RWPE1 (cell line): ENCODE measurements around the gene PIP4K2A.

Source experiments
- CTCF ChIA-PET: fragments of 350-600 bp; sonication (Branson Sonifier 250); formaldehyde crosslinking; extraction: SDS; loops from one replicate; lab custom pipeline; 2021; lab: Yijun Ruan, JAX
- POLR2A ChIA-PET: fragments of 400-600 bp; formaldehyde crosslinking; extraction: SDS; loops from one replicate; lab custom pipeline; 2020; ENCODE audit warnings: antibody characterized with exemption; ENCODE audit not compliant: low non-redundant PET; lab: Yijun Ruan, JAX
- DNase-seq: peaks from one replicate; pipeline ENCODE4 v3.0.0; 2012; ENCODE audit warnings: low spot score
- H3K27ac ChIP-seq: fragments of 450-650 bp; 2 replicates; pipeline ENCODE4 v1.5.1; 2017
- CTCF ChIP-seq: fragments of 450-650 bp; conservative IDR thresholded peaks from 2 replicates; pipeline ENCODE4 v1.5.1; 2017; ENCODE audit warnings: low read depth, mild to moderate bottlenecking

PIP4K2A gene

GRCh38 chr10:22684699-22685098 lies 29.7 kb downstream of the PIP4K2A start:
- CTCF ChIA-PET, result no interaction called here
- H3K27ac ChIP-seq, result no peak overlapping the region
- no peak for TF ChIP-seq CTCF
- DNase-seq, result no peak
- POLR2A ChIA-PET, result no interaction called here

GRCh38 chr10:22683140-22683389 lies 31.3 kb downstream of the PIP4K2A start:
- ChIA-PET POLR2A (no interaction called here), CTCF (interaction anchor here (0.6 to 1.0 kb wide), 2 partner anchors 13 to 58 kb away, joined by 3 to 4 read pairs; no protein-coding TSS in a partner anchor)
- DNase-seq, result no peak
- no peak overlapping the region for H3K27ac ChIP-seq
- no peak for TF ChIP-seq CTCF

GRCh38 chr10:22682237-22683139 lies 31.9 kb downstream of the PIP4K2A start:
- no peak for TF ChIP-seq CTCF
- ChIA-PET POLR2A (no interaction called here), CTCF (interaction anchor here (0.5 to 1.0 kb wide), 3 partner anchors 13 to 1105 kb away, joined by 3 to 6 read pairs (median 3); no protein-coding TSS in a partner anchor)
- peak; percentile 42 for DNase-seq
- H3K27ac ChIP-seq, result no peak overlapping the region; the same call in 1 of the 2 replicates

- DNase-seq, result peak; percentile 75
- H3K27ac ChIP-seq, result no peak overlapping the region
- no peak for TF ChIP-seq CTCF
- POLR2A ChIA-PET, result no interaction called here
- CTCF ChIA-PET, result interaction anchor here (0.5 to 0.6 kb wide), 2 partner anchors 37 to 88 kb away, joined by 3 to 6 read pairs; no protein-coding TSS in a partner anchor
These were observed 32.6 kb downstream of the PIP4K2A start for GRCh38 chr10:22681783-22682183.

GRCh38 chr10:22681301-22681700 lies 33.1 kb downstream of the PIP4K2A start:
- no peak for DNase-seq
- TF ChIP-seq CTCF, result no peak
- H3K27ac ChIP-seq, result peak overlapping the region; percentile 53
- ChIA-PET POLR2A (no interaction called here), CTCF (interaction anchor here (0.6 kb wide), 1 partner anchor 88 kb away, joined by 3 read pairs; no protein-coding TSS in a partner anchor)

- no peak for TF ChIP-seq CTCF
- ChIA-PET POLR2A (no interaction called here), CTCF (no interaction called here)
- DNase-seq, result no peak
- no peak overlapping the region for H3K27ac ChIP-seq
These were observed 34.8 kb downstream of the PIP4K2A start for GRCh38 chr10:22679608-22680007.
